GM08714 (cell line): ENCODE data around the gene EVC2.

Source experiments
- H3K4me3 ChIP-seq: fragments of 200-500 bp; sonication (Bioruptor generic); 2 replicates; pipeline ENCODE4 v1.5.1; 2014; ENCODE audit warnings: mild to moderate bottlenecking, low read length, inconsistent platforms
- ZNF274 ChIP-seq: IDR thresholded peaks from 2 replicates; pipeline ENCODE4 v1.6.1; 2012; ENCODE audit warnings: mild to moderate bottlenecking, low read depth, low read length

EVC2 gene

GRCh38 chr4:5650040-5650439 lies 58.3 kb downstream of the EVC2 start:
- H3K4me3 ChIP-seq = no peak overlapping the region
- TF ChIP-seq ZNF274 = no peak

- no peak overlapping the region for H3K4me3 ChIP-seq
- no peak for TF ChIP-seq ZNF274
Measured at GRCh38 chr4:5647351-5647750, 61.0 kb downstream of the EVC2 start.

- no peak for TF ChIP-seq ZNF274
- H3K4me3 ChIP-seq = no peak overlapping the region
Measured at GRCh38 chr4:5640096-5640495, 68.3 kb downstream of the EVC2 start.

- H3K4me3 ChIP-seq = no peak overlapping the region
- no peak for TF ChIP-seq ZNF274
Measured at GRCh38 chr4:5639556-5639955, 68.8 kb downstream of the EVC2 start.

GRCh38 chr4:5638976-5639375 lies 69.4 kb downstream of the EVC2 start:
- H3K4me3 ChIP-seq = no peak overlapping the region
- TF ChIP-seq ZNF274 = no peak

GRCh38 chr4:5638316-5638715 lies 70.0 kb downstream of the EVC2 start:
- no peak for TF ChIP-seq ZNF274
- H3K4me3 ChIP-seq = no peak overlapping the region

GRCh38 chr4:5636766-5637670 lies 71.3 kb downstream of the EVC2 start:
- TF ChIP-seq ZNF274 = no peak
- H3K4me3 ChIP-seq = no peak overlapping the region

- no peak for TF ChIP-seq ZNF274
- H3K4me3 ChIP-seq = no peak overlapping the region
Measured at GRCh38 chr4:5635826-5636195, 72.5 kb downstream of the EVC2 start.

GRCh38 chr4:5632571-5632970 lies 75.8 kb downstream of the EVC2 start:
- no peak for TF ChIP-seq ZNF274
- H3K4me3 ChIP-seq = no peak overlapping the region

GRCh38 chr4:5632066-5632440 lies 76.3 kb downstream of the EVC2 start:
- TF ChIP-seq ZNF274 = no peak

GRCh38 chr4:5631352-5632065 lies 76.8 kb downstream of the EVC2 start:
- TF ChIP-seq ZNF274 = no peak

More at GRCh38 chr4:5632066-5632440, 76.3 kb downstream of the EVC2 start:
- H3K4me3 ChIP-seq = no peak overlapping the region

GRCh38 chr4:5630762-5631161 lies 77.6 kb downstream of the EVC2 start:
- no peak for TF ChIP-seq ZNF274
- no peak overlapping the region for H3K4me3 ChIP-seq

More at GRCh38 chr4:5631352-5632065, 76.8 kb downstream of the EVC2 start:
- H3K4me3 ChIP-seq = no peak overlapping the region

GRCh38 chr4:5629542-5629941 lies 78.8 kb downstream of the EVC2 start:
- no peak for TF ChIP-seq ZNF274

GRCh38 chr4:5626913-5627312 lies 81.4 kb downstream of the EVC2 start:
- no peak overlapping the region for H3K4me3 ChIP-seq
- no peak for TF ChIP-seq ZNF274

More at GRCh38 chr4:5629542-5629941, 78.8 kb downstream of the EVC2 start:
- no peak overlapping the region for H3K4me3 ChIP-seq

- no peak for TF ChIP-seq ZNF274
- no peak overlapping the region for H3K4me3 ChIP-seq
Measured at GRCh38 chr4:5622596-5622995, 85.8 kb downstream of the EVC2 start.
